ENCODE results near the gene RBFOX2. TPM values are rescaled to one million over a fixed set of nuclear protein-coding genes. Genes with fewer than 3 reads are reported as not detected.
A peak's percentile ranks its signal among the peaks of the same experiment; 100 is the strongest.

RBFOX2 gene
- total and polyA plus RNA-seq, 10 of the 15 experiments (the other 5 are each of a cell fraction or from before 2014, with no cell fraction given): 0.01 to 2.7 (median 0.17) TPM; not detected in 4

GRCh38 chr22:36017651-36018091, 11.0 kb downstream of the RBFOX2 start (continued):
- no peak for TF ChIP-seq PBX3 (IDR thresholded peaks at IDR 0.05; ENCODE audit: insufficient replicate concordance, low read depth, low read length)
- TF ChIP-seq TCF3 (IDR thresholded peaks at IDR 0.05; ENCODE audit: borderline replicate concordance, insufficient read depth, low read depth, low read length): no peak
- no peak for TF ChIP-seq ZNF384 (IDR thresholded peaks at IDR 0.05; ENCODE audit: borderline replicate concordance, low read depth, low read length)
- TF ChIP-seq EGR1 (IDR thresholded peaks at IDR 0.05; ENCODE audit: borderline replicate concordance in 1 of 2, low read depth in 2 of 2, low read length in 2 of 2): no peak
- no peak for TF ChIP-seq CREB1 (IDR thresholded peaks at IDR 0.05; ENCODE audit: low read depth)
- TF ChIP-seq IRF5 (IDR thresholded peaks at IDR 0.05; ENCODE audit: borderline replicate concordance): no peak
- TF ChIP-seq SMC3 (IDR thresholded peaks at IDR 0.05; ENCODE audit: borderline replicate concordance, low read length): no peak
- peak; percentile 100 for TF ChIP-seq MTA2 (IDR thresholded peaks at IDR 0.05; ENCODE audit: low read depth)
- TF ChIP-seq HSF1 (IDR thresholded peaks at IDR 0.05; ENCODE audit: low read depth, low read length): no peak
- no peak for TF ChIP-seq ATF2 (IDR thresholded peaks at IDR 0.05; ENCODE audit: low read length)
- TF ChIP-seq RB1 (IDR thresholded peaks at IDR 0.05; ENCODE audit: borderline replicate concordance): no peak
- no peak; the same call in 1 of the 2 replicates for TF ChIP-seq ZNF687 (IDR thresholded peaks at IDR 0.05)
- peak; percentile 26 for TF ChIP-seq SMAD1 (IDR thresholded peaks at IDR 0.05; ENCODE audit: low read depth, partially characterized antibody)
- no peak for TF ChIP-seq HDGF (IDR thresholded peaks at IDR 0.05)
- TF ChIP-seq ZNF622 (IDR thresholded peaks at IDR 0.05): no peak
- no peak for TF ChIP-seq SMARCA5 (IDR thresholded peaks at IDR 0.05)
- peak; percentile 51 for TF ChIP-seq RUNX3 (IDR thresholded peaks at IDR 0.05; ENCODE audit: low read length)
- no peak for TF ChIP-seq KLF5 (IDR thresholded peaks at IDR 0.05; ENCODE audit: partially characterized antibody)
- no peak for TF ChIP-seq SUZ12 (IDR thresholded peaks at IDR 0.05; ENCODE audit: unreplicated experiment)
- no peak for TF ChIP-seq RELA (IDR thresholded peaks at IDR 0.05; ENCODE audit: borderline replicate concordance, partially characterized antibody)
- TF ChIP-seq YY1 (IDR thresholded peaks at IDR 0.05; ENCODE audit: low read depth, low read length): no peak
- TF ChIP-seq FOS (IDR thresholded peaks at IDR 0.05; ENCODE audit: borderline replicate concordance, extremely low read depth, insufficient read length): no peak

Data from GM12878 (cell line).